Uterus (tissue), 4 donors: ENCODE data around the gene CHD3. TPM values are rescaled to one million over a fixed set of nuclear protein-coding genes. Genes with fewer than 3 reads are reported as not detected.

ENCODE experiments used
- DNase-seq, 2 donors: peaks; one replicate each; pipeline ENCODE4 v3.0.0-alpha.2; 2019 to 2020
- H3K27ac ChIP-seq, 2 donors: fragments of 200-600 bp; sonication (generic); 1 replicate in 1 of 2; 2 replicates in 1 of 2; pipeline ENCODE4 v1.5.1; 2016 to 2018
- H3K27me3 ChIP-seq, 2 donors: fragments of 200-600 bp; sonication (generic); one replicate each; pipeline ENCODE4 v1.5.1; 2018 to 2019; ENCODE audit warnings: control low read depth in 1 of 2
- H3K36me3 ChIP-seq, 2 donors: fragments of 200-600 bp; sonication (generic); one replicate each; pipeline ENCODE4 v1.5.1; 2019; ENCODE audit warnings: control low read depth in 1 of 2
- H3K4me1 ChIP-seq, 2 donors: fragments of 200-600 bp; sonication (generic); one replicate each; pipeline ENCODE4 v1.5.1; 2018 to 2019; ENCODE audit warnings: control low read depth in 1 of 2
- H3K4me3 ChIP-seq, 2 donors: fragments of 200-600 bp; sonication (generic); 1 replicate in 1 of 2; 2 replicates in 1 of 2; pipeline ENCODE4 v1.5.1; 2018 to 2019; ENCODE audit warnings: mild to moderate bottlenecking in 1 of 2
- H3K9me3 ChIP-seq, 2 donors: fragments of 200-600 bp; sonication (generic); one replicate each; pipeline ENCODE4 v1.5.1; 2019; ENCODE audit warnings: control low read depth in 1 of 2
- POLR2A ChIP-seq, 2 donors: fragments of 450-650 bp; IDR thresholded peaks; one replicate each; pipeline ENCODE4 v1.6.1; 2016; ENCODE audit warnings: antibody characterized with exemption in 2 of 2, mild to moderate bottlenecking in 1 of 2, moderate library complexity in 1 of 2
- intact Hi-C: fragments of 100-400 bp; cut with DNase I; formaldehyde crosslinking; loops from one replicate; pipeline ENCODE4 v1.15.1; 2023; ENCODE audit warnings: low total_unique reads
- total RNA-seq, 4 donors: library from RNA; depleted of rRNA in 3 of 4; stranded (reverse); fragments of >200 nt in 3 of 4; gene quantifications; one replicate each; pipeline versions ENCODE4 v1.1.0 to v1.2.4, GENCODE V29; 2014 to 2023
- TF ChIP-seq, protein P1 (sequence below), 4 experiments: fragments of 200-600 bp in 2 of 4; fragments of 450-650 bp in 2 of 4; sonication (generic) in 2 of 4; IDR thresholded peaks; one replicate each; pipeline ENCODE4 v1.5.1; 2016 to 2019; ENCODE audit warnings: antibody characterized with exemption in 4 of 4, mild to moderate bottlenecking in 2 of 4, moderate library complexity in 1 of 4
- donor health status: DM: yes; HTN: yes; CAD: no.

The CHD3 gene
- total RNA-seq, 4 donors from 2014 or later = 81.0 to 165 (median 133) TPM

DNA sequence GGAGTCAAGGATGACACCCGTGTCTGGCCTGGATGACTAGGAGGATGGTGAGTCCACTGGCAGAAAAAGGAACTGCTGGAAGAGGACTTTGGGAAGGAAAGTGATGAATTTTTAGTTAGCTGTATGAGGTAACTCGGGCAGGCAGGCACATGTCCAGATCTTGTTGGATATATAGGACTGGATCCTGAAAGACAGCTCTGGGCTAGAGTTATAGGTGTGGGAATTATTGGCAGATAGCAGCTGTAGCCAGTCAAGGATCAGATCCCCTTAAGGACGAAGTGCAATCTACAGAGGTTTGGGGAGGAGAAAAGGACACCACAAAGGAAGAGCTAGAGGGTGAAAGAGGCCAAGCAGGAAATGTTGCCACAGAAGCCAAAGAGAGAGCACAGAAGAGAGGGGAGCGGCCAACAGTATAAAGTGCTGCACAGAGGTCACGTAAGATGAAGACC is 20.7 kb upstream of the CHD3 start:
- intact Hi-C loops = loop anchor here (10.0 kb wide), 1 partner anchor 117 kb away; no protein-coding TSS in a partner anchor
- H3K4me1 ChIP-seq = no peaks in the 10 kb centered on the region
- H3K4me3 ChIP-seq = no peak overlapping the region
- TF ChIP-seq, protein P1, sequence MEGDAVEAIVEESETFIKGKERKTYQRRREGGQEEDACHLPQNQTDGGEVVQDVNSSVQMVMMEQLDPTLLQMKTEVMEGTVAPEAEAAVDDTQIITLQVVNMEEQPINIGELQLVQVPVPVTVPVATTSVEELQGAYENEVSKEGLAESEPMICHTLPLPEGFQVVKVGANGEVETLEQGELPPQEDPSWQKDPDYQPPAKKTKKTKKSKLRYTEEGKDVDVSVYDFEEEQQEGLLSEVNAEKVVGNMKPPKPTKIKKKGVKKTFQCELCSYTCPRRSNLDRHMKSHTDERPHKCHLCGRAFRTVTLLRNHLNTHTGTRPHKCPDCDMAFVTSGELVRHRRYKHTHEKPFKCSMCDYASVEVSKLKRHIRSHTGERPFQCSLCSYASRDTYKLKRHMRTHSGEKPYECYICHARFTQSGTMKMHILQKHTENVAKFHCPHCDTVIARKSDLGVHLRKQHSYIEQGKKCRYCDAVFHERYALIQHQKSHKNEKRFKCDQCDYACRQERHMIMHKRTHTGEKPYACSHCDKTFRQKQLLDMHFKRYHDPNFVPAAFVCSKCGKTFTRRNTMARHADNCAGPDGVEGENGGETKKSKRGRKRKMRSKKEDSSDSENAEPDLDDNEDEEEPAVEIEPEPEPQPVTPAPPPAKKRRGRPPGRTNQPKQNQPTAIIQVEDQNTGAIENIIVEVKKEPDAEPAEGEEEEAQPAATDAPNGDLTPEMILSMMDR (IDR thresholded peaks at IDR 0.05) = no peak
- TF ChIP-seq POLR2A (IDR thresholded peaks at IDR 0.05) = no peak
- no peaks in the 10 kb centered on the region for H3K27me3 ChIP-seq
- no peak overlapping the region for H3K27ac ChIP-seq
- H3K9me3 ChIP-seq = no peaks in the 10 kb centered on the region
- H3K36me3 ChIP-seq = no peaks in the 10 kb centered on the region
- no peak for DNase-seq

DNA sequence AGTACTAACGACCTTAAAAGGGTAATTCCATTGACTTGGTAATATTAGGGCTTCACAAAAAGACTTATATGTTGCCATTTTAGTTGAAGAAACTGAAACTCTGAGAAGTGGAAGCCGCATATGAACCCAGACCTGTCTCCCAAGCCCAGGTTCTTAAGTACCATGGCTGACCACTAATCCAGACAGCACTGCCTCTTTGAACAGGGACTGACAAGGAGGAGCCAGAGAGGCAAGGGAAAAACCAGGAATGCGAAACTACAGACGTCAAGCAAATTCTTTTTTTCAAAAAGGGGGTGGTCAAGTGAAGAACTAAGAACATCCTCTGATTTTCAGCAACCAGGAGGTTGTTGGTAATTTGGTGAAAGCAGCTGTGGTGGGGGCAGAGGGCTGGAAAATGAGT is 15.5 kb upstream of the CHD3 start:
- Histone ChIP-seq H3K9me3 (no peaks in the 10 kb centered on the region), H3K4me1 (no peaks in the 10 kb centered on the region), H3K4me3 (no peak overlapping the region), H3K36me3 (no peaks in the 10 kb centered on the region), H3K27ac (no peak overlapping the region), H3K27me3 (no peaks in the 10 kb centered on the region)
- DNase-seq = no peak
- TF ChIP-seq POLR2A (IDR thresholded peaks at IDR 0.05) = no peak
- TF ChIP-seq, protein P1 (IDR thresholded peaks at IDR 0.05) = no peak
- intact Hi-C loops = no loop called here

DNA sequence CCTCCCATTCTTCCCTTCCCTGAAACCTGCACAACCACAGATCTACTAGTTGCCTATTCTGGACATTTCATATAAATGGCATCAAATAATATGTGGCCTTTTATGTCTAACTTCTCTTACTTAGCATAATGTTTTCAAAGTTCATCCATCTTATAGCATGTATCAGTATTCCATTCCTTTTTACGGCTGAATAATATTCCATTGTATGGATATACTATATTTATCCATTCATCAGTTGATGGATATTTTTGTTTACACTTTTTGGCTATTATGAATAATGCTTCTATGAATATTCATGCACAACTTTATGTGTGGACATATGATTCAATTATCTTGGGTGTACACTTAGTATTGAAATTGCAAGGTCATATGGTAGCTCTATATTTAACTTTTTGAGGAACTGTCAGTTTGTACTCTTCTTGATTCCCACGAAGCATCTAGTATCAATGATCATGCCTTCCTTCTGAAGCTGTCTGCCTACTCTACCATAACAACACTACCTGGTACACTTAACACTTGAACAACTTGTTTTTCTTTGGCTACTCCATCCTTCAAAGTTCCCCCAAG is 12.7 kb upstream of the CHD3 start:
- Histone ChIP-seq H3K36me3 (no peaks in the 10 kb centered on the region), H3K27ac (no peak overlapping the region), H3K4me3 (no peak overlapping the region), H3K4me1 (no peaks in the 10 kb centered on the region), H3K27me3 (no peaks in the 10 kb centered on the region), H3K9me3 (no peaks in the 10 kb centered on the region)
- no peak for DNase-seq
- intact Hi-C loops = no loop called here
- TF ChIP-seq, protein P1 (IDR thresholded peaks at IDR 0.05) = no peak
- no peak for TF ChIP-seq POLR2A (IDR thresholded peaks at IDR 0.05)

DNA sequence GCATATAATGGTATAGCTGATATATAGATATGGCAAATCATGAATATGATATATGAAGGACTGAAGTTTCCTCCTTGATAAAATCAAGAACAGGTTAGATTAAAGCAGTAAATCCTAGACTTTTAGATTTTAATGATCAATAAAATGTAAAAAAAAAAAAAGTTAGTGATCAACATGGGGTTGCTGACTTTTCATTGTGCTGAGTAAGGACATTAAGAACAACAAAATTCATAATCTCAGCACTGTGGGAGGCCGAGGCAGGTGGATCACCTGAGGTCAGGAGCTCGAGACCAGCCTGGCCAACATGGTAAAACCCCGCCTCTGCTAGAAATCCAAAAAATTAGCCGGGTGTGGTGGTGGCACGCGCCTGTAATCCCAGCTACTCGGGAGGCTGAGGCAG is 10.4 kb upstream of the CHD3 start:
- Histone ChIP-seq H3K36me3 (no peaks in the 10 kb centered on the region), H3K27me3 (no peaks in the 10 kb centered on the region), H3K4me3 (no peak overlapping the region), H3K4me1 (peaks cover 0 to 4% of the 10 kb centered on the region in 2 donors), H3K9me3 (no peaks in the 10 kb centered on the region), H3K27ac (no peak overlapping the region)
- no peak for DNase-seq
- intact Hi-C loops = no loop called here
- no peak for TF ChIP-seq POLR2A (IDR thresholded peaks at IDR 0.05)
- TF ChIP-seq, protein P1 (IDR thresholded peaks at IDR 0.05) = no peak

DNA sequence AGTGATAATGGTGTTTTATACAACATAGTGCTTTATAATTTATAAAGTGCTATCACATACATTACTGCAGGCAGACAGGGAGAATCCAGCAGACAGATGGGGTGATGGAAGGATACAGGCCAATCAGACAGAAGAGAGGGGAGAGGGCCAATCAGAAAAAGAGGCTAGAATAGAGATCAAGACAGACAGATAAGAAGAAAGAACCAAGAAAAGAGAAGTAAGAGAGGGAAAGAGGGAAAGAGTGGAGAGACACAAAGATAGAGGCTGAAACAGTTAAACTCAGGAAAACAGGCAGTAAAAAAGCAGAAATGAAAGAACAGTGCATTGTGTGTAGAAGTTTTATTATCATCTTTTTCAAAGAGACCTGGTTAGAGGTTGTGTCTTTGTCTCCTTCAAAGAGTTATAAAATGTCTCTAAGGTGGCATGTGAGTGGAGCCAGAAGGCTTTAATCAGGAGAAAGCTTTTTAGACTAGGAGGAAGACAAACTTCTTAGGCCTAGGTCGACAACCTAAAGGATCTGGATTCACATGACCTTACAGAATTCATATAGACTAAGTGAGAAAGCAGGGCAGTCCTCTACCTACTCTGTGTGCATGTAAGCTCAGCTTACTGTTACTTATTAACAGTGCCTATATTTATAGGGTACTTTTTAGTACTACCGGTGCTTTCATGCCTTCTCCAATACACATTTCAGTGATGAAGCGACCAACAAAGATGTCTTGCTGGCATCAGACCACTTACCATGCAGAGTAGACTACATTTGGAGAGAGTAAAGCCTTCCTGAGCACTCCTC is 8.3 kb upstream of the CHD3 start:
- peaks cover 0 to 4% of the 10 kb centered on the region in 2 donors for H3K4me1 ChIP-seq
- intact Hi-C loops = no loop called here
- TF ChIP-seq, protein P1 (IDR thresholded peaks at IDR 0.05) = no peak
- no peak for TF ChIP-seq POLR2A (IDR thresholded peaks at IDR 0.05)

More for the DNA sequence above, 8.3 kb upstream of the CHD3 start:
- H3K9me3 ChIP-seq = no peaks in the 10 kb centered on the region
- H3K4me3 ChIP-seq = no peak overlapping the region
- H3K27me3 ChIP-seq = no peaks in the 10 kb centered on the region
- H3K27ac ChIP-seq = no peak overlapping the region
- no peak for DNase-seq
- no peaks in the 10 kb centered on the region for H3K36me3 ChIP-seq
